LHCN-M2 (cell line): ENCODE data around the gene SYT14. TPM values are rescaled to one million over a fixed set of nuclear protein-coding genes. Genes with fewer than 3 reads are reported as not detected.
A peak's percentile ranks its signal among the peaks of the same experiment; 100 is the strongest.
"Not testable (repeated sequence)": the region's sequence is repeated elsewhere in the genome, so short reads cannot be mapped to it uniquely, and the experiment has no call there.

Experiments used
- DNase-seq: peaks from one replicate; pipeline ENCODE4 v3.0.0-alpha.2; 2012; ENCODE audit warnings: low read depth
- polyA plus RNA-seq: library from polyadenylated mRNA; unstranded; fragments of >200 nt; gene quantifications from one replicate; pipeline ENCODE4 v1.2.1, GENCODE V29; 2012; ENCODE audit warnings: missing spikeins
- total RNA-seq: library from RNA; depleted of rRNA; stranded (reverse); fragments of >200 nt; gene quantifications from 2 replicates; pipeline ENCODE4 v1.2.3, GENCODE V29; 2014; rRNA removed

Gene SYT14
- total RNA-seq, result 12.6 and 14.0 TPM in 2 replicates
- 1.6 TPM for polyA plus RNA-seq

- DNase-seq, result peak; percentile 76
Observed at GRCh38 chr1:209937996-209938959, at the start of gene SYT14. Gene SYT14, plus strand, starts transcription at chr1:209938217. Its CDS starts 48 bp downstream, at chr1:209938265.

- not testable (repeated sequence) for DNase-seq
Observed at GRCh38 chr1:209888291-209889076, 49.5 kb upstream of the SYT14 start.

GRCh38 chr1:209889077-209889418 is 49.0 kb upstream of the SYT14 start:
- DNase-seq, result no peak

- peak; percentile 52 for DNase-seq
Observed at GRCh38 chr1:209890641-209891330, 47.2 kb upstream of the SYT14 start.

- DNase-seq, result no peak
Observed at GRCh38 chr1:209893751-209894150, 44.3 kb upstream of the SYT14 start.

- peak; percentile 63 for DNase-seq
Observed at GRCh38 chr1:209895709-209896108, 42.3 kb upstream of the SYT14 start.

- no peak for DNase-seq
Observed at GRCh38 chr1:209896346-209896745, 41.7 kb upstream of the SYT14 start.

- not testable (repeated sequence) for DNase-seq
Observed at GRCh38 chr1:209898271-209898670, 39.7 kb upstream of the SYT14 start.

GRCh38 chr1:209898851-209899250 is 39.2 kb upstream of the SYT14 start:
- not testable (repeated sequence) for DNase-seq

- peak; percentile 37 for DNase-seq
Observed at GRCh38 chr1:209899948-209900347, 38.1 kb upstream of the SYT14 start.

GRCh38 chr1:209900734-209901133 is 37.3 kb upstream of the SYT14 start:
- DNase-seq, result peak; percentile 87

GRCh38 chr1:209901211-209901610 is 36.8 kb upstream of the SYT14 start:
- no peak for DNase-seq

- DNase-seq, result not testable (repeated sequence)
Observed at GRCh38 chr1:209904774-209905173, 33.2 kb upstream of the SYT14 start.

GRCh38 chr1:209911746-209912145 is 26.3 kb upstream of the SYT14 start:
- DNase-seq, result no peak

GRCh38 chr1:209912306-209912705 is 25.7 kb upstream of the SYT14 start:
- DNase-seq, result no peak

GRCh38 chr1:209919637-209920036 is 18.4 kb upstream of the SYT14 start:
- not testable (repeated sequence) for DNase-seq

- DNase-seq, result no peak
Observed at GRCh38 chr1:209920844-209921243, 17.2 kb upstream of the SYT14 start.

GRCh38 chr1:209924390-209924789 is 13.6 kb upstream of the SYT14 start:
- DNase-seq, result no peak

GRCh38 chr1:209926045-209926444 is 12.0 kb upstream of the SYT14 start:
- peak; percentile 92 for DNase-seq

GRCh38 chr1:209927466-209927865 is 10.6 kb upstream of the SYT14 start:
- no peak for DNase-seq

- no peak for DNase-seq
Observed at GRCh38 chr1:209929751-209930150, 8.3 kb upstream of the SYT14 start.

- DNase-seq, result no peak
Observed at GRCh38 chr1:209931141-209931540, 6.9 kb upstream of the SYT14 start.
